GM21515 (cell line): Measurements from ENCODE around the gene IRGQ.
"Not testable (repeated sequence)": the region's sequence is repeated elsewhere in the genome, so short reads cannot be mapped to it uniquely, and the experiment has no call there.

Experiments used
- ATAC-seq: cut with Tn5 transposase; IDR thresholded peaks from one replicate; pipeline ENCODE4 v1.9.1; 2021; ENCODE audit not compliant: unreplicated experiment

Gene IRGQ

GRCh38 chr19:43625918-43626579, 30.1 kb upstream of the IRGQ start:
- ATAC-seq: no peak

GRCh38 chr19:43624933-43625332, 29.0 kb upstream of the IRGQ start:
- no peak for ATAC-seq

GRCh38 chr19:43623889-43624670, 28.1 kb upstream of the IRGQ start:
- ATAC-seq: no peak

- ATAC-seq: no peak
Measured at GRCh38 chr19:43622956-43623355, 27.0 kb upstream of the IRGQ start.

DNA sequence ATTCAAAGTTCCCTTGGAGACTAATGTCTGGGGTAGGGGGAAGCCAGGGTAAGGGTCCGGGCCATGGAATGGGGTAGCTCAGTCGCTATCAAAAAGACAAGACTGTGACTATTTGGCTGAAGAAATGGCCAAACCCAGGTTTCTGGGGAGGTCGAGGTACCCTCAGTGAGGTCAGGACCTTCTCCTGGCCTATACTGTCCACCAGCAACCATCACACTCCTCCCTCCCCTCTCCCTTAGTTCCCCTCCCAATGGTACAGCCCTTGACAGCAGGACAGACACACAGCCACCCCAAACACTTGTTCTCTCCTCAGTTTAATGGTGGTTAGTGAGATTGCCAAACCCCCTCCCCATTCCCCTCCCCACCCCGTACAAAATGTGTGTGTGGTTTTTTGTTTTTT, 26.1 kb upstream of the IRGQ start:
- no peak for ATAC-seq

- no peak for ATAC-seq
Measured at GRCh38 chr19:43620061-43621001, 24.4 kb upstream of the IRGQ start.

DNA sequence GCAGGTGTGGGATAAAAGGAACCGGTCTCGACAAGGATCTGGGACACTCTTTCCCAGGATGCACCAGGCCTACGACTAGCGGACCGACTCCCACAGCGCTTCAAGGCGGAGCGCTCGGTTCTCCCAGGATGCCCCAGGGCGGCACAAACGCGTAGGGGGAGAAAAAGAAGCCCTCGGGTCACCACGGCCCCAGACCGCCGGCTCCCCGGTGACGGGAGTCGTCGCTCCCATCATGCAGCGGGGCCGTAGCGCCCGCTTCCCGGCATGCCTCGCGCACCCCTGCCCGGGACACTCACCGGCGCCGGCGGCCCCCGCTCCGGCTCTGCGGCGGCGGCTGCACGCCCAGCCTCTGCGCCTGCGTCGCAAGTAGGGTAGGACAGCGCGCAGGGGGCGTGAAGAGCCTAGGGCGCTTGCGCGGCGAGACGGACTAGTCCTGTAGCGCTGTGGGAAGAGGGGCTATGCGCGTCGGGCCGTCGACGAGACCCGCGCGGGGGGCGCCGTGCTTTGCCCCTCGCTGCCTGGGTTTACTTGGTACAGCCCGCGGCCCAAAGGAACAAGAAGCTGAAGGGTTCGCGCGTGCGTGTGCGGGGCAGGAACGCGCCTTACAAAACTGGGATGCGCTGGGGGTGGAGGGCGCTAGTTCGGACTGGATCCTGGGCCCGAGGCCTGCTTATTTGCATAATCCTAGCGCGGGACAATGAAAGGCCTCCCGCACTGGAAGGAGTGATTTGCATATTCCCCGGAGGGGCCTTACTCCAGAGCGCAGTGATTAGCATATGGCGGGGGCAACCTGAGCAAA, 23.5 kb upstream of the IRGQ start, which contains the start of gene ZNF428:
Gene ZNF428 (minus strand): TSS at position 368 of the 799 bp plus-strand sequence. CDS start 5,325 bp downstream, outside the sequence.
- peak; percentile 80 for ATAC-seq

- peak; percentile 27 for ATAC-seq
Measured at GRCh38 chr19:43618921-43619261, 23.0 kb upstream of the IRGQ start.

DNA sequence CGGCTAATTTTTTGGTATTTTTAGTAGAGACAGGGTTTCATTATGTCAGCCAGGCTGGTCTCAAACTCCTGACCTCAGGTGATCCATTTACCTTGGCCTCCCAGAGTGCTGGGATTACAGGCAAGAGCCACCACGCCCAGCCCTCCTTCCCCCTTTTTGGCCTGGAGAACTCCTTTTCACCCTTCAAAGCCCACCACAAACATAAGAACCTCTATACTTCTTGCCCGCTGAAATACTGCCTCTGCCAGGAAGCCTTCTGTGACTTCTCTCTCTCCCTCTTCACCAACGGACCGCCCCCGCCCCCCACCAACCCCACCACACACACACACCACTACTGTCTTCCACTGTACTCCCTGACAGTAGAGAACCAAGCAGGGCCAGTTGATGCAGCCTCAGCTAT, 21.0 kb upstream of the IRGQ start:
- no peak for ATAC-seq

DNA sequence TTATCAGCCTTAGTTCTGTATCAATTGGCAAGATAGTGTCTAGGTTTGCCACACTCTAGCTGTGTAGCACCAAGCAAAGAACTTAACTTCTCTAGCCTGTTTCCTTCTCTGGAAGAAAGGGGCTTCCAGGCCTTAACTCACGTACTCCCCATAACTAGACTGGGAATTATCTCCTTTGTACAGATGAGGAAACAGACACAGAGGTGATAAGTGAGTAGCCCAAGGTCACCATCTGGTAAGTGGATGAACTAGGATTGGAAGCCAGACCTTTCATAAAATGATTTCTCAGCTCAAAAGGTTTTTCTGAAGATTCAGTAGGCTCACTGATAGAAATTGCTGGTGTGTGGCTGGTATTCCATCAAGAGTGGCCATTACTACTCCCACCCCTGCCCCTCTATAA, 20.4 kb upstream of the IRGQ start:
- ATAC-seq: no peak

- no peak for ATAC-seq
Measured at GRCh38 chr19:43612374-43612773, 16.4 kb upstream of the IRGQ start.

DNA sequence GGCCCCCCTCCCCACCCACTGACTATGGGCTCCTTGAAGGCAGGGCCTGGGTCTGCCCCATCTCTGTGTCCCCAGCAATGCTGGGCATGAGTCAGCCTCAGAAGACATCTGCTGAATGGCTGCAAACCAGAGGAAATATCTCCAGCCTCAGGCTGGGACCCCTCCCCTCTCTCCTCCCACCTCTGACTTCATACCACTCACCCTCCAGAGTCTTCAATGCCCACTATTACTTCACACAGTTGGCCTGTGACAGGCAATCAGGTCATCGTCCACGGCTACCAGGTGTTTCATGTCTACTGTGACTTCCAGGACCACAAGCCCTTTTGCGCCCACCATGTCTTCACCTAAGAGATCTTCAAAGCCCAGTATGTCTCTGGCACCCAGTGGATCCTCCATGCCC, 15.9 kb upstream of the IRGQ start, which contains the start of gene SRRM5:
Gene SRRM5 (plus strand): TSS at position 301 of the 400 bp plus-strand sequence. CDS start 34 bp downstream, at position 335.
- no peak for ATAC-seq

DNA sequence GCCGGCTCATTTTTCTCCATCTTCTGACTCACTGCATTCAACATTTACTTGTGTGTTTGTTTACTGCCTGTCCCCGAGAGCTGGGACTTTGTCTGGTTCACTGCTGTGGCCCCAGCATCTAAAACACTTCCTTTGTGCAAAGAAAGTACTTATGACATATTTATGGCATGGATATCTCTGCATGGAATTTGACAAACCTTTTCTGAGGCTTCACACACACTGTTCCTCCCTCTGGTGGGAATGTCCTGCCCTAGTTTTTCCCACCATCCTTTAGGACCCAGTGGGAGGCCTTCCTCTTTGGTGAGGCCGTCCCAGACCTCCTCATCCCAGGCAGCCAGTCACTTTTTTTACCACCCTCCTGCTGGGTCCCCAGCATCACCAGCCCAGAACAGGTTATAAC, 14.6 kb upstream of the IRGQ start:
- no peak for ATAC-seq

GRCh38 chr19:43609872-43610271, 13.9 kb upstream of the IRGQ start:
- ATAC-seq: no peak

GRCh38 chr19:43607238-43608205, 11.6 kb upstream of the IRGQ start:
- ATAC-seq: no peak

DNA sequence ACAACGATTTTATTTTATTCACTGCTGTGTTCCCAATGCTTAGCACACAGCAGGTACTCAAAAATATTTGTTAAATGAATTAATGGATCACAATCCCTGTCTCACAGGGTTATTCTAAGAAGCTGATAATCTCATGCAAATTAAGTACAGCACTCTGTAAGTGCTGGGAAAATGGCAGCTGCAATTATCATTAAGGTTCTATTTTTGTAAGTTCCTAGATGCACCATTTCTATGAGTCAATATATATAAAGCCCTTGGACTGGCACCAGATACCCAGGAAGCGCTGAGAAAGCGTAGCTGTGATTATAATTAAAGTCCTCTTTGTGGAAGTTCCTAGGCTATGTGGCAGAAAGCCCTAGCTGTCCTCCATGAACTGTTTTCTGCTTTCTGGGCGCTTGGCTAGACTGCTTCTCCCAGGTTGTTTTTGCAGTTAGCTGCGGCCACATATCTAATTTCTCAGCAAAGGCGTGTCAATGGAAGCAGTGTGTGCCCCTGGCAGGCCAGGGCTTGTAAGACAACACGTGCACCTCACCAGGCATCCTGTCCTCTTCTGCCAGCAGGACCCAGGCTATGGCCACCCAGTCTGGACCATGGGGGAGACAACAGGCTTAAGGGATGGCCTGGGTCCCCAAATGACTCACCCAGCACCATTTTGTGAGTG, 10.8 kb upstream of the IRGQ start:
- no peak for ATAC-seq

DNA sequence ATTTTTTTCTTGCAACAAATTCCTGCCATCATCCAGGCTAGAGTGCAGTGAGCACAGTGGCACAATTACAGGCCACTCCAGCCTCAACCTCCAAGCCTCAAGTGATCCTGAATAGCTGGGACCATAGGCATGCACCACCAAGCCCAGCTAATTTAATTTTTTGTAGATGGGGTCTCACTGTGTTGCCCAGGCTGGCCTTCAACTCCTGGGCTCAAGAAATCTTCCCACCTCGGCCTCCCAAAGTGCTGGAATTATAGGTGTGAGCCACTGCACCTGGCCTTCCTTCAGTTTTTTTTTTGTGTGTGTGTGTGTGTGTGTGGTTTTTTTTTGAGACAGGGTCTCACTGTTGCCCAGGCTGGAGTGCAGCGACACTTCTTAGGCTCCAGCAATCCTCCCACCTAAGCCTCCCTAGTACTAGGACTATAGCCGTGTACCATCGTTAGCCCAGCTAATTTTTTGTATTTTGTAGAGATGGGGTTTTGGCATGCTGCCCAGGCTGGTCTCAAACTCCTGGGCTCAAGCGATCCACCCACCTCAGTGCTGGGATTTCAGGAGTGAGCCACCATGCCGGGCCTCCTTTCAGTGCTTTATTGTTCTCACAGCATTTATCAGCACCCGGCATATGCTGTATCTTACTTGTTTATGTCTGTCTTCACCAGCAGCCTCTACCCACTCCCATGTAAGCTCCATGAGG, 10.1 kb upstream of the IRGQ start:
- no peak for ATAC-seq

DNA sequence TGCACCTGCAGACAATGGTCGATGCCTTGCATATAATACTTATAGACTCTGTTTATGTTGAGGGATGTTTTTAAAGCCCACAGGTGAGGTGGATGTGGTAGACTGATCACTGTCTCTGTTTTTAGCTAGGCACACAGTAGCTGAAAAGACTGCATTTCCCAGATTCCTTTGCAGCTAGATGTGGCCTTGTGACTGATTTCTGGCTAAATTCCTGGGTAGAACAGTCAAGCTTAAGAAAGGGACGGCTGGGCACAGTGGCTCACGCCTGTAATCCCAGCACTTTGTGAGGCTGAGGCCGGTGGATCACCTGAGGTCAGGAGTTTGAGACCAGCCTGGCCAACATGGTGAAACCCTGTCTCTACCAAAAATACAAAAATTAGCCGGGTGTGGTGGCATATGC, 4.4 kb upstream of the IRGQ start:
- ATAC-seq: not testable (repeated sequence)
